ENCODE results near the gene CPB2. TPM values are rescaled to one million over a fixed set of nuclear protein-coding genes. Genes with fewer than 3 reads are reported as not detected.

The CPB2 gene
- polyA plus RNA-seq, 1 donor = 0.10 TPM

DNA sequence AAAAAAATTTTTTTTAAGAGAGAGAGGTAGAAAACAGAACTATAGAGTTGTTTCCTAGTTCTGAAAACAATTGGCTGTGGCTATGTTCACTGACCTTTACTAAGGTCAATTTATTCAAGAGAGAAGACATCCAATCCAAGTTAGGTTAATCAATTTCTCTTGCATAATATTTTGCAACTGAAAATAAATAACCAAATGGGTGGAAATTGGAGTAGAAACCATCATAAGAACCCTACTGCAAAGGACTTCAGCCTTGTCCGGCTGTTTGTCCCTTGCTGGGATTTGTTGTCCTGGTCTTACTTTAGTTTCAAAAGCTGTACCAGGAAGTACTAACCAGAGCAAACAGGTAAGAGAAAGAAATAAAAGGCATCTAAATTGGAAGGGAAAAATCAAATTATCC lies 29.0 kb downstream of the CPB2 start:
- Histone ChIP-seq H3K9me3 (ENCODE audit: control insufficient read depth, low read depth, low read length) (no peaks in the 10 kb centered on the region), H3K4me3 (ENCODE audit: low read length) (no peak overlapping the region), H3K36me3 (ENCODE audit: control insufficient read depth, insufficient read depth, low read length) (no peaks in the 10 kb centered on the region), H3K27me3 (ENCODE audit: control insufficient read depth, insufficient read depth, low read length) (no peaks in the 10 kb centered on the region), H3K4me1 (ENCODE audit: control insufficient read depth, insufficient read depth, low read length) (no peaks in the 10 kb centered on the region), H3K27ac (ENCODE audit: low read length) (no peak overlapping the region)
- WGBS (ENCODE audit: insufficient coverage, low lambda C conversion rate) = 100% methylated on average over 1 of the region's 1 CpG
- no peak for DNase-seq

GRCh38 chr13:46071590-46072249 lies 33.1 kb downstream of the CPB2 start:
- no peaks in the 10 kb centered on the region for H3K27me3 ChIP-seq (ENCODE audit: control insufficient read depth, insufficient read depth, low read length)
- no peaks in the 10 kb centered on the region for H3K36me3 ChIP-seq (ENCODE audit: control insufficient read depth, insufficient read depth, low read length)
- H3K4me3 ChIP-seq (ENCODE audit: low read length) = no peak overlapping the region
- no peaks in the 10 kb centered on the region for H3K9me3 ChIP-seq (ENCODE audit: control insufficient read depth, low read depth, low read length)
- H3K27ac ChIP-seq (ENCODE audit: low read length) = no peak overlapping the region
- no peaks in the 10 kb centered on the region for H3K4me1 ChIP-seq (ENCODE audit: control insufficient read depth, insufficient read depth, low read length)
- 100% methylated on average over 1 of the region's 5 CpGs for WGBS (ENCODE audit: insufficient coverage, low lambda C conversion rate)
- no peak for DNase-seq

DNA sequence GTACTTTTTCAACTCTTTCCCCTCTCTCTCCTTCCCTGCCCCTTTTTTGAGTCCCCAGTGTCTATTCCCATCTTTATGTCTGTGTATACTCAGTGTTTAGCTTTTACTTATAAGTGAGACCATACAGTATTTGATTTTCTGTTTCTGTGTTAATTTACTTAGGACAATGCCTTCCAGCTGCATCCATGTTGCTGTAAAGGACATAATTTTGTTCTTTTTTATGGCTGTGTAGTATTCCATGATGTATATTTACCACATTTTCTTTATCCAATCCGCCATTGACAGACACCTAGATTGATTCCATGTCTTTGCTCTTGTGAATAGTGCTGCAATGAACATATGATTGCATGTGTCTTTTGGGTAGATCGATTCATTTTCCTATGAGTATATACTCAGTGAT lies 41.5 kb downstream of the CPB2 start:
- Histone ChIP-seq H3K36me3 (ENCODE audit: control insufficient read depth, insufficient read depth, low read length) (no peaks in the 10 kb centered on the region), H3K4me1 (ENCODE audit: control insufficient read depth, insufficient read depth, low read length) (no peaks in the 10 kb centered on the region), H3K9me3 (ENCODE audit: control insufficient read depth, low read depth, low read length) (no peaks in the 10 kb centered on the region), H3K4me3 (ENCODE audit: low read length) (no peak overlapping the region), H3K27me3 (ENCODE audit: control insufficient read depth, insufficient read depth, low read length) (no peaks in the 10 kb centered on the region), H3K27ac (ENCODE audit: low read length) (no peak overlapping the region)
- no CpG with 5 or more reads among the region's 2 CpGs for WGBS (ENCODE audit: insufficient coverage, low lambda C conversion rate)
- DNase-seq = no peak

- Histone ChIP-seq H3K27me3 (ENCODE audit: control insufficient read depth, insufficient read depth, low read length) (no peaks in the 10 kb centered on the region), H3K9me3 (ENCODE audit: control insufficient read depth, low read depth, low read length) (no peaks in the 10 kb centered on the region), H3K36me3 (ENCODE audit: control insufficient read depth, insufficient read depth, low read length) (no peaks in the 10 kb centered on the region), H3K4me3 (ENCODE audit: low read length) (no peak overlapping the region), H3K4me1 (ENCODE audit: control insufficient read depth, insufficient read depth, low read length) (no peaks in the 10 kb centered on the region), H3K27ac (ENCODE audit: low read length) (no peak overlapping the region)
- 83% methylated on average over 1 of the region's 5 CpGs for WGBS (ENCODE audit: insufficient coverage, low lambda C conversion rate)
- DNase-seq = no peak
These were observed 42.6 kb downstream of the CPB2 start for GRCh38 chr13:46062185-46062584.

GRCh38 chr13:46059405-46059804 lies 45.4 kb downstream of the CPB2 start:
- Histone ChIP-seq H3K27ac (ENCODE audit: low read length) (no peak overlapping the region), H3K4me1 (ENCODE audit: control insufficient read depth, insufficient read depth, low read length) (no peaks in the 10 kb centered on the region), H3K9me3 (ENCODE audit: control insufficient read depth, low read depth, low read length) (no peaks in the 10 kb centered on the region), H3K4me3 (ENCODE audit: low read length) (no peak overlapping the region), H3K27me3 (ENCODE audit: control insufficient read depth, insufficient read depth, low read length) (no peaks in the 10 kb centered on the region), H3K36me3 (ENCODE audit: control insufficient read depth, insufficient read depth, low read length) (no peaks in the 10 kb centered on the region)
- no peak for DNase-seq

DNA sequence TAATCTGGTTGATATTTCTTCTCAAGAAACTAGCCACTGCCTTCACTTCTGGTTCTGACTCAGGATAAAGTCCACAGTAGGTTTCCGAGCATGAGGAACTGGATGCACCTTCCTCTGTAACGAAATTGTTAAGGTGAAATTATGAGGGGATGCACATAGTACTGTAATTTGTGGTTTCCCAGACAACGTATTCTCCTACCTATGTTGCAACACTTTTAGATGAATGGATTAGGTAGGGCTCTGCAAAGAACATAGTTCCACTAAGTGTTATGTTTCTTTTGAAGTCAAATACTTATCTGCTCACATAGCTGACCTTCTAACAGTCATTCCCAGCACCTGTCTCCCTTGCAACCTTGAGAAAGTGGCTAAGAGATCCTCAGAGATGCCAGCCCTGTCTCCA lies 46.6 kb downstream of the CPB2 start:
- Histone ChIP-seq H3K27me3 (ENCODE audit: control insufficient read depth, insufficient read depth, low read length) (peaks cover 3% of the 10 kb centered on the region), H3K27ac (ENCODE audit: low read length) (no peak overlapping the region), H3K4me3 (ENCODE audit: low read length) (no peak overlapping the region), H3K4me1 (ENCODE audit: control insufficient read depth, insufficient read depth, low read length) (no peaks in the 10 kb centered on the region), H3K36me3 (ENCODE audit: control insufficient read depth, insufficient read depth, low read length) (no peaks in the 10 kb centered on the region), H3K9me3 (ENCODE audit: control insufficient read depth, low read depth, low read length) (no peaks in the 10 kb centered on the region)
- no CpG with 5 or more reads among the region's 3 CpGs for WGBS (ENCODE audit: insufficient coverage, low lambda C conversion rate)
- DNase-seq = no peak

- Histone ChIP-seq H3K27me3 (ENCODE audit: control insufficient read depth, insufficient read depth, low read length) (peaks cover 3% of the 10 kb centered on the region), H3K4me1 (ENCODE audit: control insufficient read depth, insufficient read depth, low read length) (no peaks in the 10 kb centered on the region), H3K36me3 (ENCODE audit: control insufficient read depth, insufficient read depth, low read length) (no peaks in the 10 kb centered on the region), H3K27ac (ENCODE audit: low read length) (no peak overlapping the region), H3K4me3 (ENCODE audit: low read length) (no peak overlapping the region), H3K9me3 (ENCODE audit: control insufficient read depth, low read depth, low read length) (no peaks in the 10 kb centered on the region)
- WGBS (ENCODE audit: insufficient coverage, low lambda C conversion rate) = no CpG with 5 or more reads among the region's 5 CpGs
- no peak for DNase-seq
These were observed 47.4 kb downstream of the CPB2 start for GRCh38 chr13:46057256-46058015.

- 14% methylated on average over 11 of the region's 18 CpGs for WGBS (ENCODE audit: insufficient coverage, low lambda C conversion rate)
- Histone ChIP-seq H3K27ac (ENCODE audit: low read length) (peak overlapping the region; percentile 92), H3K9me3 (ENCODE audit: control insufficient read depth, low read depth, low read length) (no peaks in the 10 kb centered on the region), H3K36me3 (ENCODE audit: control insufficient read depth, insufficient read depth, low read length) (no peaks in the 10 kb centered on the region), H3K27me3 (ENCODE audit: control insufficient read depth, insufficient read depth, low read length) (peaks cover 3% of the 10 kb centered on the region), H3K4me3 (ENCODE audit: low read length) (peak overlapping the region; percentile 94), H3K4me1 (ENCODE audit: control insufficient read depth, insufficient read depth, low read length) (no peaks in the 10 kb centered on the region)
- DNase-seq = peak in 1 of 2 donors; percentile 17
These were observed 51.4 kb downstream of the CPB2 start for GRCh38 chr13:46053162-46054012.

- H3K27ac ChIP-seq (ENCODE audit: low read length) = peak within 1 kb of the TSS; percentile 92
- H3K27me3 ChIP-seq (ENCODE audit: control insufficient read depth, insufficient read depth, low read length) = peaks cover 3% of the 10 kb centered on the region
- no peaks in the 10 kb centered on the region for H3K9me3 ChIP-seq (ENCODE audit: control insufficient read depth, low read depth, low read length)
- no peaks in the 10 kb centered on the region for H3K36me3 ChIP-seq (ENCODE audit: control insufficient read depth, insufficient read depth, low read length)
- H3K4me1 ChIP-seq (ENCODE audit: control insufficient read depth, insufficient read depth, low read length) = no peaks in the 10 kb centered on the region
- DNase-seq = peak; percentile 95 to 96
- WGBS (ENCODE audit: insufficient coverage, low lambda C conversion rate) = no CpG with 5 or more reads among the region's 57 CpGs
- peak within 1 kb of the TSS; percentile 94 for H3K4me3 ChIP-seq (ENCODE audit: low read length)
These were observed 52.3 kb downstream of the CPB2 start, which contains the start of gene ZC3H13 for GRCh38 chr13:46052319-46053161. Gene ZC3H13 (minus strand): TSS chr13:46052746. CDS start chr13:46045507, 7,239 bp downstream.

DNA sequence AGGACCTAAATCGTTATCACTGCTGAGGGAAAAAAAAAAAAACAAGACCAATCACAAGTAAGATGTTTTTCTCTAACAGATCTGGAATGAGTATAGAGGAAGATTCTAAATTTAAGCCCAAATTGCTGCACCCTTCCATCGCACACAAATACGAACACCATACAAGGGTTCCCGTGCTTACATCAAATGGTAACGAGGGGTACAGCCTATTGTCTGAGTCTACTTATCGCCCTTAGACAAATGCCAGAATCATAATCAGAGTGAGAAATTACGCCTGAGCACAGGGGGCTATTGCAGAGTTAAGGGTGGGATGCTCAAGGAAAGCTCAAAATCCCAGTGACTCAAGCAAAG lies 52.9 kb downstream of the CPB2 start:
- WGBS (ENCODE audit: insufficient coverage, low lambda C conversion rate) = no CpG with 5 or more reads among the region's 7 CpGs
- H3K27ac ChIP-seq (ENCODE audit: low read length) = peak overlapping the region; percentile 92

More for the DNA sequence above, 52.9 kb downstream of the CPB2 start:
- Histone ChIP-seq H3K27me3 (ENCODE audit: control insufficient read depth, insufficient read depth, low read length) (peaks cover 3% of the 10 kb centered on the region), H3K4me3 (ENCODE audit: low read length) (peak overlapping the region; percentile 94), H3K9me3 (ENCODE audit: control insufficient read depth, low read depth, low read length) (no peaks in the 10 kb centered on the region), H3K4me1 (ENCODE audit: control insufficient read depth, insufficient read depth, low read length) (no peaks in the 10 kb centered on the region), H3K36me3 (ENCODE audit: control insufficient read depth, insufficient read depth, low read length) (no peaks in the 10 kb centered on the region)
- DNase-seq = no peak
